Measurements from ENCODE around the gene GTPBP1. TPM values are rescaled to one million over a fixed set of nuclear protein-coding genes. Genes with fewer than 3 reads are reported as not detected.

The GTPBP1 gene
- total RNA-seq, 1 donor from 2014 or later = 45.6 TPM

DNA sequence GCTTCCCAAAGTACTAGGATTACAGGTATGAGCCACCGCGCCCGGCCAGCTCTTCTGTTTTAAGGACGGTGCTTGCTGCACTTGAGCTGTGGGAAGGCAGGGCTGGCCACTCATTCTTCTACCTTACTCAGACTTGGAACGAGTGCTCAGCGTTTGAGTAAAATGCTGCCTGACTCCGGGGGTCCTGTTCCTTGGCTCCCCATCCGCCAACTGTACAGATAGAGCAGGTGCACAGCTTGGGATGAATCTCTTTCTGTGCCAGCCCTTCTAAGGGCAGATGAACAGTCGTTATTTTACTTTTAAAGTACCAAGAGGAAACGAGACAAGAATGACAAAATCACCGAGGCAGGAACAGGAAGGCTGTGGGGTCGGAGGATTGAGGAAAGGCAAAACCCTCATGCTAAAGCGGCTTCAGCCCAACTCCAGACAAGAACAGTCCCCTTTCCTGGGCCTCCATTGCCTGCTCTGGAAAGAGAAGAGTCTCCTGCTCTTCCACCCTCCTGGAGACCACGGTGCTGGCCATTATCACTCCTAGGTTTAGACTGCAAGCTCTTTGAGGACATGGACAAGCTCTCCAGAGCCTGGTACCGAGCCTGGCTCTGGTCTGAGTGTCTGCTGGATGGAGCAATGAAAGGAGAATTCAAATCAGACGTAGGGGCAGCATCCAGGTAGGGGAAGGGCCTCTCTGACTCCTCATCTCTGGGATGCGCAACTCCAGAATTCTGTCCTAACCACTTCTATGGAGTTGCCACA lies 51.1 kb downstream of the GTPBP1 start:
- no peak for DNase-seq (ENCODE audit: extremely low read depth, low read depth, low spot score)

DNA sequence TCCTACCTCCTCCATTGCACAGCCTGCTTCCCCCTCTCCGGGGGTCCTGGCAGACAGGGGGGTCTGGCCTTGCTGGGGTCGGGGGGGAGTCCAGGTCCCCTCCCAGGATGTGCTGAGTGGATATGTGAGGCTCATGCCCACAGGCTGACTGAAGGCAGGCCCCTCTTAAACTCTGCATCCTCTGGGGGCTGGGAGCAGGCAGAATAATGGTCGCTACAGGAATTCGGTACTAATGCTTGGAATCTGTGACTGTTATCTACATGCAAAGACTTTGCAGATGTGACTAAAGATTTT lies 51.7 kb downstream of the GTPBP1 start:
- DNase-seq (ENCODE audit: extremely low read depth, low read depth, low spot score) = no peak

DNA sequence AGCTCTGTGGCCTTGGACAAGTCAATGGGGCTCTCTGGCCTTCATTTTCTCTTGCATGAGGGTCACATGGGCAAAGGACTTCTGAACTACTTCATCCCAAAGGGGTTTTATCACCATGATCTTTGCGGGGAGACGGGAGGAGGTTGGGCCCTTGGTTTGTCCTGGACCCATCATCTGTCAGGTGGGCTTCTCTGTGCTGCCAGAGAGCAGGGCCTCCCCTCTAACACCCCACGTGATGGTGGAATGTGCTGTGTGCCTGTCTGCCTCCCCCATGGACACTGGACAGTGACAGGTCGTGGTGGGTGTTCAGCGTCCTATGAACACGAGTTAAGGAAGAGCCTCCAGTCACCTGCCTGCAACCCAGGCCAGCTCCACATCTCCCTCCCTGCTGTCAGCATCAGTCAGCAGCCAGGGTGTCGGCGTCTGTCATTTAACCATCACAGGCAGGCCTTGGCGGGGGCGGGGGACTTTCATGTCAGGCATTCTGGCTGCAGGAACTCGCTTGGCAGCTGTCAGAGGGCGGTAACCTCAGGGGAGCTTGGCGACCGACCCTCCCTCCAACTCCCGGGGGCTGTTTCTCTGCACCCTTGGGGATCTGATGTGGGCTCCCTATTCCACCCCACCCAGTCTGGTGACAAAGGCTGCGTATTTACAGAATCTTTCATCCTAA lies 52.7 kb downstream of the GTPBP1 start:
- no peak for DNase-seq (ENCODE audit: extremely low read depth, low read depth, low spot score)

DNA sequence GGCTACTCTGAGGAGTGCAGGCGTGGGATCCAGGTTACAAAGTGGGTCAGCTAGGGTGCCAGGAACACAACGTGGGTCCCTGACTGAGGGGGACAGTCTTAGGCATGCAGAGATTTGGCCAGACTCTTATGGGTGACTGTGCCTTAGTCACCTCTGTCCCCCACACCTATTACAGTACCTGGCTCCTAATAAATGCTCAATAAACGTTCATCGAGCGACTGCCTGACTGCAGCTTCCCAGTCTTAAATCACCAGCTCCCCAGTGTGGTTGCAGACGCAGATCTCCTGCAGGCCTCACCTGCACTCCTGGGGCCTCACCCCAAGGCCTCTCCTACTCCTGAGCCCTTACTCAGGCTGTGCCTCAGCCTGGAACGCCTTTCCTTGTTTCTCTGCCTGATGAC lies 53.3 kb downstream of the GTPBP1 start:
- no peak for DNase-seq (ENCODE audit: extremely low read depth, low read depth, low spot score)

DNA sequence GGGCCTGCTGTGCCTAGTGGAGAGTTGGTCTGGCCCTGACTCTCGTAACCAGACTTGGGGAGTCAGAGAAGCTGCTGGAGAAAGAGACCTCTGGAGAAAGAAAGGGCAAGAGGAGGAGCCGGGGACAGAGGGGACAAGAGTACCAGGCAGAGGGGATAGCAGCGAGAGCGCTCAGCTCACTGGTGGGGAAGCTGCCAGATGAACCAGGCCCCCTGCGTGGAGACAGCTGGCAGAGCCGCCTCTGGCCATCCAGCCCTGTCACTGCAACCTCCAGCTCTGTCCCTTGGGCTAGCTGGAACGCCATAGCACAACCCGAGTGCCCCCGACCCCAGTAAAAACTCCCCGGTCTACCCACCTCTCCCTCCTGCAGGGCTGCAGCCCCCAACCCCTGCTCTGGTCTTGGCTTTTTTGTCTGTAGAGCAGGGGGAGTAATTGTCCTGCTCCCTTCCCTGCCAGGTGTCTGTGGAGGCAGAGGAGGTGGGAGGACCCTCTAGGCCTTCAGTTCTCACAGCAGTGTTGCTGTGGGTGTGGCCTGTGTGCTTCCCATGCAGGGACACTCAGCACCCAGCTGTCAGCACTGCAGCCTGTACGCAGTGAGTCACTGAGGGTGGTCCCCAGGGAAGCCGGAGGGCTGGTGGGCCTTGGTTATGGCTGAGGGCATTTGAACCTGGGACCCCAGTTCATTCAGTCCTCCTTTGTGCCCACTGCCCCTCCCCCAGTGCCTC lies 54.9 kb downstream of the GTPBP1 start:
- DNase-seq (ENCODE audit: extremely low read depth, low read depth, low spot score) = no peak

DNA sequence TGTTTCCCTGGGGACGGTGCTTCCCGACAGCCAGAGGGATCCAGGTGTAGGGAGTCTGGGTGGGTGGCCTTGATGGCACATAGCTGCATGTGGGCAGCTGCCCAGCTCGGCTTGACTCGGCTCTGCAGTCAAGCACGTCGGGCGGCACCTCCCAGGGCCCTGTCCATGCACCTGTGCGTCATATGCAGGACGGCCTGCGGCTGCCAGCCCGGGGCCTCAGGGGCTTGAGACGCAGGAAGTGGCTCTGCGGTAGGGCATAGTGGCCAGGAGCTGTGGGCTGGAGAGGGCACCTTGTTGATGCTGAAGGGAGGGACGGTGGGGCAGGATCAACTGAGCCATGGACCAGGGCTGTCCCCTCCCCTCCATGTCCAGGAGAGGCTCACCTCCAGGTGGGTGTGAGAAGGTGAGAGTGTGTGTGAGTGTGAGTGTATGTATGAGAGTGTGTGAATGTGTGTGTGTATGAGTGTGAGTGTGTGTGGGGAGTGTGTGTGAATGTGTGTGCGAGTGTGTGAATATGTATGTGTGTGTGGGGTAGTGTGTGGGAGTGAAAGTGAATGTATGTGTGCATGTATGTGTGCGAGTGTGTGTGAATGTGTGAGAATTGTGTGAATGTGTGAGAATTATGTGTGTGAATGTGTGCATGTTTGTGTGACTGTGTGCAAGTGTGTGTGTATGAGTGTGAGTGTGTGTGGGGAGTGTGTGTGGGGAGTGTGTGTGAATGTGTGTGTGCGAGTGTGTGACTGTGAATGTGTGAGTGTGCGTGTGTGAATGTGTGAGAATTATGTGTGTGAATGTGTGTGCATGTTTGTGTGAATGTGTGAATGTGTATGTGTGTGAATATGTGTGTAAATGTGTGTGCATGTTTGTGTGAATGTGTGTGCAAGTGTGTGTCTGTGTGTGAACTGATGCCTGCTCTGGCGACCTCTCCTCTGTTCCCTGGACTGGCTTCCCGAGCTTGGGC lies 55.7 kb downstream of the GTPBP1 start:
- no peak for DNase-seq (ENCODE audit: extremely low read depth, low read depth, low spot score)

DNA sequence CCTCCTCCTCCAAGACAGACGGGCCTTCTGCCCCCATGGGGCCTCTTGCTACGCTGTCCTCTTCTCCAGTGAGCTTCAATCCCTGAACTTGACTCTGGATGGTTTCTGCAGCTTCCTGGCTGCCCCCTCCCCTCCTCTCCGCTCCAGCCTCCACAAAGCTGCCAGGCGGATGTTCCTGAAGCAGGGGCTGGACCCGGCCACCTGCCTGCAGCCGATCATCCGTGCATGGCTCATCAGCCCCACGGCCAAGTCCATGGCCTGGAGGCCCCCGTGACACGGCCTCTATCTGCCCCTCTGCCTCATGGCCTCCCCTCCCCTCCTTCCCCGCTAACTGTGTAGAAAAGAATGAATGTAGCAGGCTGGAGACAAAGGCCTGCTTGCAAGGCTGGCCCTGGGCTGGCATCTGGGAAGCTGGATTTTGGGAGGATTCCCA lies 56.8 kb downstream of the GTPBP1 start:
- no peak for DNase-seq (ENCODE audit: extremely low read depth, low read depth, low spot score)

DNA sequence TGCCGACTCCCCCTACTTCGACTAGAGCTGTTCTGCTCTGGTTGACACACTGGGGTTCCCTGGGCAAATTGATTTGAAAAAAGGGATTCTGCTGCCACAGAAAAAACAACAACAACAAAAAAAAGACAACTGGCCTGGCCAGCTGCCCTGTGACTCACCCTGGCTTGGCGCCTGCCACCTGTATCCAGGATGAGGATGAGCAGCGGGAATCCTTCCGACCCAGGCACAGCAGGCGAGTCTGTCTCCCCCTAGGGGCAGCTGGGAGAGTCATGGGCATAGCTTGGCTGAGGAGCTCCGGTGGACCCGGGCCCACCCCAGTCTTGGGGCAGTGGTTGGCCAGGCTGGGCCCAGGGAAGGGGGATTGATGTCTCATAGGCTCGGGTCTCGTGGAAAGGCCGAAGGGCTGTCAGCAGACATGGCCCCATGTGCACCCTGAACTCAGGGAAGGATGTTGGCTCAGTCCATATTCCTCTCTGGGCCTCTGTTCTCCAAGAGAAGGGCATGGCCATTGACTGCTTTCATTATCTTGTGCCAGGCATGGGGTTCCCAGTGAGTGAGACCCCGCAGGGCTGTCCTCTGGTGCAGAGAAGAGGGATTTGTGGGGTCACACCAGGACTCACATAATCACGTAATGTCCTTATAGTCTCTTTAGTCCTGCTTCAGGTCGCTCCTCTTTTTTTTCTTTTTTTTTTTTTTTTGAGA lies 60.5 kb downstream of the GTPBP1 start:
- DNase-seq (ENCODE audit: extremely low read depth, low read depth, low spot score) = no peak

DNA sequence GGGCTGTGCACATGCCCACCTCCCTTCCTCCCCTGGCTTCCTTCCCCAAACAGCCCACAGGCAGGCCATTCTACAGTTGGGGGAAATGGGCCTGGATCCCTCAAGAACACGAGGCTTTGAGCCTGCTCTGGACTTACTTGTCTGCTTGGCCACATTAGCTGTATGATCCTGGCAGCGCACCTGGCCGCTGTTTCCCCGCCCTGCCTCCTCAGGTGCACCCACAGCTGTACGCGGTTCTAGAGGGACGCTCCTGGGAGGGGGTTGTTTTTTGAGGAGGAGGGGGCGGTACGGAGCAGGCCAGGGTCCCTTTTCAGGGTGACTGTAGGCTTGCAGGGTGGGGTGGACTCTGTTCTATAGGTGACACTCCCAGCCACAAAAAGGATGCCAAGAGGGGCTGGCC lies 61.6 kb downstream of the GTPBP1 start:
- no peak for DNase-seq (ENCODE audit: extremely low read depth, low read depth, low spot score)

DNA sequence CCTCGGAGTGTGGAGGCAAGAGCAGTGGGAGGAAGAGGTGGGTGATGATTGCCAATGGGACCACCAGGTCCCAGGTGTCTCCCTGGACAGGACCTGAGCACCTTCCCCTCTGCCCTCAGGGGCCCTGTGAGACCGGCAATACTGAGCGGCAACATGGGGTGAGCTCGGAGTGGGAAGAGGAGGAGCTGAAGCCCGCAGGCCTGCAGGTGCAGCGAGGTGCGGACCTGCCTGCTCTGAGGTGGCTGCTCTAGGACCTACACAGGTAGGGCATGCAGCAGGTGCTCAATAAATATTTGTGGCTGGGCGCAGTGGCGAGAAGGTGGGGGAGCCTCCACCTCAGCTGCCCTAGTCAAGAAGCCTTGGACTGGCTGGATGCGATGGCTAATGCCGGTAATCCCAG lies 62.3 kb downstream of the GTPBP1 start:
- no peak for DNase-seq (ENCODE audit: extremely low read depth, low read depth, low spot score)

DNA sequence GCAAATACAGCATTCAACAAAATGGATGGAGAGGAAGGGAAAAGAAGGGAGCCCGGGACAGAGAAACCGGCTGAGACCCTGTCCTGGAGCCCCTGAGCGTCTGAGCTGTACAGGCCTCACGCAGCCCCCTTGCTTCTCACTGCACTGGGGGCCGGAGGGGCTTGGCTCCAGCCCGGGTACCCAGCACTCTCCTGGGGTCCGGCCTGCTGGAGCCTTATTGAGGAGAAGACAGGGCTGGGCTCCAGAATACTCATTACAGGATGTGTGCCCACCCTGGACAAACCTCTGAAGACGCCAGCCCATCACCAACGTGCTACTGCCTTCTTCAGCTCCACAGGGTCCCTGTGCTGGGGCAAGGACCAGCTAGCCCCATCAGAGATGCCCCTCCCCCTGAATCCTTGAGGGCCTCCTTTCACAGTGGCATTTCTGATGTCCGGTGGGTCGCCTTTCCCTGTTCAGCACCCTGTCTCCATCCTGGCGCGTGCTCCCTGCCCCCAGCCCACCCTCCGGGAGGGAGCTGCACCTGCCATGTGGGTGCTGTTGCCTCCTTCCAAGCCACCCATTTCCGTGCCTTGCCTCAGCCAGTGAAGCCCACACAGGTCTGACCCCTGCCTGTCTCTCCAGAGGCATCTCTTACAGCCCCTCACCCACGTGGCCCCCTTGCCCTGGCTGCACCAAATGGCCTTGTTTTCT lies 64.7 kb downstream of the GTPBP1 start:
- DNase-seq (ENCODE audit: extremely low read depth, low read depth, low spot score) = no peak

DNA sequence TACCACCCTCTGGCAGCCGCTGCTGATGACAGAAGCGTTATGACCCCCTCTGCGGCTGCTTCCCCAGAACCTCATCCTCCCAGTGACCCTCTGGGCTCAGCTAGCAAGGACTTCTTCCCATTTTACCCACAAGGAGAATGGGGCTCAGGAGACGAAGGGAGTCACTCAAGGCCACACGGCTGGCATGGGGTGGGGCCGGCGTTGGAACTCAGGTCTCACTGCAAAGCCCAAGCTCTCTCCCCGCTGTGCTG lies 66.8 kb downstream of the GTPBP1 start:
- DNase-seq (ENCODE audit: extremely low read depth, low read depth, low spot score) = no peak

DNA sequence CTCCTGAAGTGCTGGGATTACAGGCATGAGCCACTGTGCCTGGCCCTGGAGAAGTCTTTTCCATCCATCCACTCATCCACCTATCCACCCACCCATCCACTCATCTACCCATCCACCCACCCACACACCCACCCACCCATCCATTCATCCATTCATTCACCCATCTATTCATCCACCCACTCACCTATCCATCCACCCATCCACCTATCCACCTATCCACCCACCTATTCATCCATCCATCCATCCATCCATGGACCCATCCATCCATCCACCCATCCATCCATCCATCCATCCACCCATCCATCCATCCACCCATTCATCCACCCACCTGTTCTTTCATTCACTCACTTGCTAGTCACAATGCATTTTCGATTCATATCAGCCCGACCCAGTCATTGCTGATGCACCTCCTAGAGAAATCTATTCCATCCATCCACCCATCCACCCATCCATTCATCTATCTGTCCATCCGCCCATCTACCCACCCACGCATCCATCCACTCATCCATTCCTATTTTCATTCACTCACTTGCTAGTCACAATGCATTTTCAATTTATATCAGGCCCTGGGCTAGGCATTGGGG lies 67.7 kb downstream of the GTPBP1 start:
- no peak for DNase-seq (ENCODE audit: extremely low read depth, low read depth, low spot score)

DNA sequence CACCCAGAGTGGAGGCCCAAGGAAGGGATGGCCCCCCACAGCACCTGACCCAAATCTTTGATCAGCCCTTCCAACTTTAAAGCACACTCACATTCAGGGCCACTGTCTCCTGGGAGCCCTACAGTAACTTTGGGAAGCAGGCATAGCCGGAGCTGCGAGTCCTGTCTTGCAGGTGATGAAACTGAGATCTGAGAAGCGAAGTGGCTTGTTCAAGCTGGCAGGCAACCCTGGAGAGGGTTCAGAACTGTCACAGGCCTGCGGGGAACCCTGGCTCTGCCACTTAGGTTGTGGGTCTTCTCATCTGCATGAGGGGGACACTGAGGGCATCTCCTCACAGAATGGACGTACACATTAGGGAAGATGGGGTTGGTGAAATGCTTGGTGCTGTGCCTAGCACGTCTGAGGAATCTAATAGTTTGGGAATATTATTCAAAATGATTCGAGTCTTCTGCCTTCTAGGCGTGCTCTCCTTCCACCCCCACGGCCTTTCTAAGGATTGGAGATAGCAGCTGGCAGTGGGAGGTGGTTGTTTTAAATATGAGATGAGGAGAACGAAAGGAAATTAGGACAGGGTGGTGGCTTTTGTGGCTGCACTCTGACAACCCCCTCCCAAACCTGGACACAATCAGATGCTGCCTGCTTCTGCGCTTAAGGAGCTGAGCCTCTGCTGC lies 68.9 kb downstream of the GTPBP1 start:
- no peak for DNase-seq (ENCODE audit: extremely low read depth, low read depth, low spot score)

DNA sequence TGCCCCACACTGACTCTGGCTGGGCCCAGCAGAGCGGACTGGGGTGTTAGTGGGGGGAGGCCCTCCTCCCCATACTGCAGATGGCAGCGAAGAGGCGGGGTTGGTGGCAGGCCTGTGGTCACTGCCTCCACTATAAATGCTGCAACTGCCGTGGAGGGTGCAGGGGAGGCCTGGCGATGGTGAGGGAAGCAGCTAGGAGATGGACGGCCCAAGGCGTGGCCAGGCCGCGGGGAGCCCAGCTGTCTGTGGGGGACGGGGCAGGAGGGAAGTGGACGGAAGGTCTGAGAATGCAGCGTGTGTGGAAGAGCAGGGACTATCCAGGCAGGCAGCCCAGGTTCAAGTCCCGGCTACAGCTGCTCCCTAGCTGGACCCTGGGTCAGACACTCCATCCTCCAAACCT lies 69.9 kb downstream of the GTPBP1 start:
- DNase-seq (ENCODE audit: extremely low read depth, low read depth, low spot score) = no peak

DNA sequence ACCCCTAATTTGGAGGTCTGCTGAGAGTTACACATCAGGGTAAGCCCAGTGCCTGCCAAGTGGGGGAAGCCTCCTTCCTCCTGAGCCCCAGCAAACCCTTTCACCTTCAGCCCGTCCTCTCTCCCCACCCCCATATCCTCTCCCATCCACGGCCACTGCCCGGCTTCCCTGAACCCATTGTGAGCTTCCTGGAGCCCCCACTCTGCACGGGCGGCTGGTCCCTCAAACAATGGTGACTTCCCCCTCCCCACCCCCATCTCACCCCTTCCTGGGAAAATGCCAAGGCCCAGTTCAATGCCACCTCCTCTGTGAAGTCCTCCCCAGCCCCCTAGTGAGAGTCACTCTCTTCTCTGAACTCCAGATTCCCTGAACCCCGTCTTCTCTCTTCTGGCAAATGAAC lies 70.3 kb downstream of the GTPBP1 start:
- DNase-seq (ENCODE audit: extremely low read depth, low read depth, low spot score) = no peak

DNA sequence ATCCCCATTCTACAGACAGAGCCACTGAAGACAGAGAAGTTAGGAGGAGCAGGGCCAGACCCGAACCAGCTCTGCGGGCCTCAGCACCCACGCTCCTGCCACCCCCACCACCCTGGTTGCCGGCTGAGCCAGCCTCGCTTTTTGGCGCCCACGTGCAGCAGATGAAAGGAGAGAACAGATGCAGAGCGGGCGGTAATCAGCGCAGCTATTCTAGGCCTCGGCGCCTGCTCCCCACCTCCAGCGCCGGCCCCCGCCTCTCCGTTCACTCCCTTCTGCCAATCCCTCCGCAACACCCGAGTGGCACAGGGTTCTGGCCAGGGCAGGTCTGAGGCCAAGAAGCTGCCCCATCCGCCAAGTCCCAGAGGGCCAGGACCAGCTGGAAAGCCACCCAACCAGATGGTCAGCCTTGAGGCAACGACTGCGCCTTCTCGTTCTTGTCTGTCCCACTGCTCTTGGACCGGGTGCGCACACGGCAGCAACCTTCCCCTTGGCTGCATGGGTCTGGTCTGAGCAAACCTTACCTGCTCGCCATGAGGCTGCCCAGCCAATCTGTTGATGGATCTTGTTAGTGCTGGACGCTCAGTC lies 71.4 kb downstream of the GTPBP1 start:
- no peak for DNase-seq (ENCODE audit: extremely low read depth, low read depth, low spot score)

DNA sequence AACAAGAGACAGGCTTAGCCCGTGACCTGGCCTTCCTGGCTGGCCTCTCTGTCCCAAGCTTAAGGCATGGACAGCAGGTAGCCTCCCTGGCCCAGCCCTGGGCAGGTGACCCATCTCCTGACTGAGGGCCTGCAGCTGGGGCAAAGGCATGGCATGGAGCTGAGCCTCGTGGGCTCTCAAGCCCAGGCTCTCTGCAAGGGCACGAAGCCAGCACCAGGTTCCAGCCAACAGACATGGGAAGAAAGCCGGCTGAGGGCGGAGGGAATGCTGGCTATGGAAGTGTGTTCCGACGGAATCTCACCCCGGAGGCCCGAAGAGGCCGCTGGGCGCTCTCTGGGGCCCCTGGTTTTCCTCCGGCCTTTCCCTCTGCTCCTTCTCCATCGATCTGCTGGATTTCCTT lies 75.3 kb downstream of the GTPBP1 start:
- no peak for DNase-seq (ENCODE audit: extremely low read depth, low read depth, low spot score)
